BJ (cell line): ENCODE measurements around the gene UBE3D. TPM values are rescaled to one million over a fixed set of nuclear protein-coding genes. Genes with fewer than 3 reads are reported as not detected.

Source experiments
- CTCF ChIA-PET: fragments of 350-600 bp; formaldehyde crosslinking; extraction: SDS; loops from one replicate; lab custom pipeline; 2021; ENCODE audit warnings: antibody characterized with exemption, inconsistent platforms; lab: Yijun Ruan, JAX
- POLR2A ChIA-PET: fragments of 300-600 bp; sonication (Branson Sonifier 250); formaldehyde crosslinking; extraction: SDS; loops from one replicate; lab custom pipeline; 2021; ENCODE audit warnings: antibody characterized with exemption; lab: Charles Lee
- DNase-seq: peaks from one replicate; pipeline ENCODE4 v3.0.0-alpha.2; 2011; ENCODE audit warnings: low read depth
- H3K27me3 ChIP-seq: 2 replicates; pipeline ENCODE4 v1.6.0; 2011; ENCODE audit warnings: low read length; ENCODE audit not compliant: control insufficient read depth, insufficient read depth
- H3K36me3 ChIP-seq: 2 replicates; pipeline ENCODE4 v1.5.1; 2011; ENCODE audit warnings: low read length; ENCODE audit not compliant: control insufficient read depth, insufficient read depth
- H3K4me3 ChIP-seq: 2 replicates; pipeline ENCODE4 v1.5.1; 2011; ENCODE audit warnings: low read depth, mild to moderate bottlenecking, control low read depth, low read length
- CTCF ChIP-seq: IDR thresholded peaks from 2 replicates; pipeline ENCODE4 v1.5.1; 2011; ENCODE audit warnings: low read depth, mild to moderate bottlenecking, control low read depth, inconsistent platforms, low read length, moderate library complexity; ENCODE audit not compliant: insufficient read depth
- polyA plus RNA-seq: library from polyadenylated mRNA; depleted of rRNA; stranded (reverse); fragments of >200 nt; gene quantifications from 2 replicates; pipeline ENCODE4 v1.2.3, GENCODE V29; 2011

Gene UBE3D
- polyA plus RNA-seq, 1 experiment, result 2.1 TPM

GRCh38 chr6:82870582-82871172, 195.0 kb downstream of the UBE3D start:
- DNase-seq, result no peak
- ChIA-PET CTCF (no interaction called here), POLR2A (no interaction called here)
- Histone ChIP-seq H3K4me3 (no peak overlapping the region), H3K36me3 (no peaks in the 10 kb centered on the region), H3K27me3 (no peaks in the 10 kb centered on the region)
- no peak for TF ChIP-seq CTCF

GRCh38 chr6:82869493-82869892, 196.1 kb downstream of the UBE3D start:
- H3K4me3 ChIP-seq, result no peak overlapping the region
- no peaks in the 10 kb centered on the region for H3K27me3 ChIP-seq
- CTCF ChIA-PET, result no interaction called here
- no peak for DNase-seq
- TF ChIP-seq CTCF, result no peak
- H3K36me3 ChIP-seq, result no peaks in the 10 kb centered on the region
- POLR2A ChIA-PET, result no interaction called here

GRCh38 chr6:82867946-82868345, 197.7 kb downstream of the UBE3D start:
- CTCF ChIA-PET, result no interaction called here
- no peaks in the 10 kb centered on the region for H3K27me3 ChIP-seq

GRCh38 chr6:82866446-82866845, 199.2 kb downstream of the UBE3D start:
- Histone ChIP-seq H3K36me3 (no peaks in the 10 kb centered on the region), H3K27me3 (no peaks in the 10 kb centered on the region), H3K4me3 (no peak overlapping the region)
- DNase-seq, result no peak
- POLR2A ChIA-PET, result no interaction called here
- CTCF ChIA-PET, result no interaction called here
- TF ChIP-seq CTCF, result no peak

More at GRCh38 chr6:82867946-82868345, 197.7 kb downstream of the UBE3D start:
- H3K36me3 ChIP-seq, result no peaks in the 10 kb centered on the region
- H3K4me3 ChIP-seq, result no peak overlapping the region
- POLR2A ChIA-PET, result no interaction called here
- no peak for TF ChIP-seq CTCF
- no peak for DNase-seq

- H3K27me3 ChIP-seq, result no peaks in the 10 kb centered on the region
- no peaks in the 10 kb centered on the region for H3K36me3 ChIP-seq
- TF ChIP-seq CTCF, result no peak
- no peak overlapping the region for H3K4me3 ChIP-seq
- ChIA-PET POLR2A (no interaction called here), CTCF (no interaction called here)
- no peak for DNase-seq
Observed at GRCh38 chr6:82865461-82865860, 200.2 kb downstream of the UBE3D start.
